CD14-positive monocyte (primary cell): ENCODE data around the gene CTBP2. TPM values are rescaled to one million over a fixed set of nuclear protein-coding genes. Genes with fewer than 3 reads are reported as not detected.

Source experiments
- DNase-seq, 3 donors: peaks; one replicate each; pipeline ENCODE4 v3.0.0-alpha.2; 2011 to 2022
- H2AFZ ChIP-seq: 2 replicates; pipeline ENCODE4 v1.6.0; 2012; ENCODE audit warnings: mild to moderate bottlenecking, low read depth, low read length, inconsistent platforms; ENCODE audit not compliant: insufficient read depth, poor library complexity, severe bottlenecking
- H3K27ac ChIP-seq, 2 donors: 1 replicate in 1 of 2; 2 replicates in 1 of 2; pipeline ENCODE4 v1.5.1; 2012 to 2013; ENCODE audit warnings: low read length in 2 of 2, control low read depth in 1 of 2, inconsistent platforms in 1 of 2, low read depth in 1 of 2, mild to moderate bottlenecking in 1 of 2
- H3K27me3 ChIP-seq, 2 donors: one replicate each; pipeline versions ENCODE4 v1.6.0 to v1.6.1; 2011 to 2013; ENCODE audit warnings: low read length in 2 of 2; ENCODE audit not compliant: control insufficient read depth in 2 of 2, insufficient read depth in 2 of 2
- H3K36me3 ChIP-seq, 2 donors: replicated peaks in 1 of 2; 1 replicate in 1 of 2; 2 replicates in 1 of 2; pipeline versions ENCODE4 v1.5.1 to v1.6.1; 2012 to 2013; ENCODE audit warnings: low read length in 2 of 2, control low read depth in 1 of 2, inconsistent platforms in 1 of 2, mild to moderate bottlenecking in 1 of 2; ENCODE audit not compliant: insufficient read depth in 2 of 2, control insufficient read depth in 1 of 2
- H3K4me1 ChIP-seq, 2 donors: 1 replicate in 1 of 2; 2 replicates in 1 of 2; pipeline versions ENCODE4 v1.5.1 to v1.6.1; 2012 to 2013; ENCODE audit warnings: low read length in 2 of 2, control low read depth in 1 of 2, inconsistent platforms in 1 of 2, mild to moderate bottlenecking in 1 of 2, moderate library complexity in 1 of 2; ENCODE audit not compliant: insufficient read depth in 2 of 2, control insufficient read depth in 1 of 2
- H3K4me2 ChIP-seq: replicated peaks from 2 replicates; pipeline ENCODE3; 2012; ENCODE audit warnings: low read length, moderate library complexity, mild to moderate bottlenecking; ENCODE audit not compliant: poor library complexity, severe bottlenecking; ENCODE audit errors: extremely low read depth
- H3K4me3 ChIP-seq, 3 experiments: fragments of 200-600 bp in 1 of 3; sonication (generic) in 1 of 3; replicated peaks in 1 of 3; 1 replicate in 2 of 3; 2 replicates in 1 of 3; pipeline ENCODE4 v1.5.1; 2011 to 2013; ENCODE audit warnings: low read length in 3 of 3, mild to moderate bottlenecking in 3 of 3, control low read depth in 2 of 3, low read depth in 2 of 3, inconsistent platforms in 1 of 3, moderate library complexity in 1 of 3
- H3K79me2 ChIP-seq: 2 replicates; pipeline ENCODE4 v1.6.0; 2012; ENCODE audit warnings: mild to moderate bottlenecking, control low read depth, inconsistent platforms, low read length, moderate library complexity; ENCODE audit not compliant: insufficient read depth
- H3K9ac ChIP-seq: 2 replicates; pipeline ENCODE4 v1.6.0; 2017; ENCODE audit warnings: low read length, mild to moderate bottlenecking; ENCODE audit not compliant: insufficient read depth, poor library complexity, severe bottlenecking
- H3K9me3 ChIP-seq, 2 donors: replicated peaks in 1 of 2; 1 replicate in 1 of 2; 2 replicates in 1 of 2; pipeline versions ENCODE4 v1.5.1 to v1.6.1; 2012 to 2013; ENCODE audit warnings: low read length in 2 of 2, control low read depth in 1 of 2; ENCODE audit not compliant: control insufficient read depth in 1 of 2, insufficient read depth in 1 of 2
- H4K20me1 ChIP-seq: 2 replicates; pipeline ENCODE4 v1.6.0; 2012; ENCODE audit warnings: mild to moderate bottlenecking, low read length, control low read depth, moderate library complexity; ENCODE audit not compliant: insufficient read depth
- H3K27ac Mint-ChIP-seq, 7 donors: one replicate each; pipeline ENCODE4 v1.8.0; 2020; ENCODE audit warnings: mild to moderate bottlenecking in 7 of 7, mixed read lengths in 7 of 7, moderate library complexity in 6 of 7, inconsistent platforms in 2 of 7
- H3K27me3 Mint-ChIP-seq, 3 donors: one replicate each; pipeline ENCODE4 v1.8.0; 2021 to 2022; ENCODE audit warnings: low read depth in 3 of 3, mild to moderate bottlenecking in 3 of 3, mixed read lengths in 3 of 3, moderate library complexity in 3 of 3, inconsistent platforms in 1 of 3
- H3K36me3 Mint-ChIP-seq, 2 donors: one replicate each; pipeline ENCODE4 v1.8.0; 2020; ENCODE audit warnings: mixed read lengths in 2 of 2, inconsistent platforms in 1 of 2, mild to moderate bottlenecking in 1 of 2
- H3K4me1 Mint-ChIP-seq: one replicate; pipeline ENCODE4 v1.8.0; 2020; ENCODE audit warnings: mild to moderate bottlenecking, mixed read lengths
- H3K4me3 Mint-ChIP-seq, 2 donors: one replicate each; pipeline ENCODE4 v1.8.0; 2020; ENCODE audit warnings: mild to moderate bottlenecking in 2 of 2, mixed read lengths in 2 of 2, moderate library complexity in 1 of 2
- H3K9me3 Mint-ChIP-seq, 7 donors: one replicate each; pipeline ENCODE4 v1.8.0; 2020 to 2022; ENCODE audit warnings: mixed read lengths in 7 of 7, mild to moderate bottlenecking in 6 of 7, moderate library complexity in 6 of 7, inconsistent platforms in 2 of 7
- CTCF ChIP-seq: fragments of 200-600 bp; IDR thresholded peaks from one replicate; pipeline ENCODE4 v1.8.0; 2022; ENCODE audit warnings: antibody characterized with exemption, mild to moderate bottlenecking
- WGBS: methylation state at CpG from one replicate; pipeline ENCODE4 v1.1.5; 2013; ENCODE audit warnings: missing lambda C conversion rate; ENCODE audit not compliant: insufficient coverage; 5-methylcytosine and 5-hydroxymethylcytosine counted together
- intact Hi-C, 2 donors: fragments of 100-400 bp; cut with micrococcal nuclease; formaldehyde crosslinking; loops; one replicate each; pipeline versions ENCODE4 v1.15.0 to v1.15.1; 2023
- polyA plus RNA-seq, 3 donors: library from polyadenylated mRNA; depleted of rRNA in 1 of 3; unstranded in 2 of 3; stranded (reverse) in 1 of 3; fragments of 300-500 nt in 2 of 3; fragments of >200 nt in 1 of 3; fragmentation: Illumina TruSeq in 2 of 3; gene quantifications; 1 replicate in 2 of 3; 2 replicates in 1 of 3; pipeline ENCODE4 v1.2.3, GENCODE V29; 2012 to 2021

The CTBP2 gene
- polyA plus RNA-seq, 3 donors: 40.9 to 87.1 (median 41.1) TPM

DNA sequence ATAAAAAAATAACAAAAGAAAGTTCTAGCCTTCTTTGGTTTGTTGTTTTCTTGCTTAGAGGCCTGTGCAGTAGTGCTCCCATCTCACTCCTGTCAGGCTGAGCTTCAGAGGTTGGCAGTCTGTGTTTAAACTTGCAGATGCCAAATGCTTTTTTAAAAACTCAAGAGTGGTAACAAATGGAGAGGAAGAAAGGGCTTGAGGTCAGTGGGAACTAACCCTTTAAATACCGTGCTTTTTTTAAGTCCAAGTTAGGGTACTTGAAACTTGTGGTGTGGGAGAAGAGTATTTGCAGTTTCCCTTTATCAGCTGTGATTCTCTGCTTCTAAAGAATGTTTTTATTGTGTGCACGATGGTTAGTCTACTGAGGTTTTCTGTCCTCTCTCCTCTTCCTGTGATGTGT, 189.1 kb downstream of the CTBP2 start:
- Histone ChIP-seq H3K4me3 (no peak overlapping the region), H3K79me2 (peaks cover 4% of the 10 kb centered on the region), H3K36me3 (peaks cover 74 to 98% of the 10 kb centered on the region in 2 donors), H3K4me2 (no peak overlapping the region), H3K9ac (no peak overlapping the region), H4K20me1 (peaks cover 56% of the 10 kb centered on the region), H3K4me1 (no peaks in the 10 kb centered on the region), H3K27me3 (no peaks in the 10 kb centered on the region), H2AFZ (no peak overlapping the region), H3K9me3 (no peaks in the 10 kb centered on the region), H3K27ac (no peak overlapping the region)
- H3K4me1 Mint-ChIP-seq: peaks cover 6% of the 10 kb centered on the region
- H3K4me3 Mint-ChIP-seq: no peak overlapping the region
- intact Hi-C loops: no loop called here
- peaks cover 82 to 91% of the 10 kb centered on the region in 2 donors for H3K36me3 Mint-ChIP-seq
- WGBS: 100% methylated on average over 1 of the region's 2 CpGs
- peaks cover 0 to 3% (median 2%) of the 10 kb centered on the region in 3 donors for H3K27me3 Mint-ChIP-seq
- no peaks in the 10 kb centered on the region for H3K9me3 Mint-ChIP-seq
- no peak for DNase-seq
- TF ChIP-seq CTCF: no peak
- H3K27ac Mint-ChIP-seq: no peak overlapping the region

DNA sequence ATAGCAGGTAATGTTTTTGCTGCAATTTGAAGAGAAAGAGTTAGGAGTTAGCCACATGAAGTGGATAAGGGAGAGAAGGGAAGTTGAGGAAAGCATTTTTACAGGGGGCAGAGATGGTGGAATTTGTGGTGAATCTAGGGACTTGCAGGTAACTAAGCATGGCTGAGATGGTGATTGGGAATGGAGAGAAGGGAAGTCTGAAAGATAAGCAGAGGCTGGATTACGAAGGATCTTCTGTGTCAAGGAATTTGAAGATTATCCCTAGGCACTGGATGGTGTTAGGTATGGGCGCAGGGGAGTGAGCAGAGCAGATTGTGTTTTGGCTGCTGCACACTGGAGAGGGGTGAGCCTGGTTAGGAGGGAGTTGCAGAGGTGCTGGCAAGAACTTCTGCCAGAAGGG, 193.1 kb downstream of the CTBP2 start:
- peaks cover 78% of the 10 kb centered on the region for H4K20me1 ChIP-seq
- no peak for TF ChIP-seq CTCF
- no peak overlapping the region for H3K27ac ChIP-seq
- intact Hi-C loops: no loop called here
- 100% methylated on average over 2 of the region's 2 CpGs for WGBS
- H3K27me3 ChIP-seq: no peaks in the 10 kb centered on the region
- Mint-ChIP-seq H3K27ac (peak overlapping the region in 3 of 7 donors; percentile 2 to 66 (median 19)), H3K9me3 (no peaks in the 10 kb centered on the region), H3K27me3 (peaks cover 0 to 3% (median 0%) of the 10 kb centered on the region in 3 donors), H3K36me3 (peaks cover 62 to 72% of the 10 kb centered on the region in 2 donors), H3K4me3 (no peak overlapping the region), H3K4me1 (peaks cover 8% of the 10 kb centered on the region)
- no peak for DNase-seq
- peaks cover 2 to 8% of the 10 kb centered on the region in 2 donors for H3K4me1 ChIP-seq
- no peaks in the 10 kb centered on the region for H3K9me3 ChIP-seq
- no peak overlapping the region for H3K4me3 ChIP-seq
- peaks cover 19% of the 10 kb centered on the region for H3K79me2 ChIP-seq
- no peak overlapping the region for H3K9ac ChIP-seq
- H3K36me3 ChIP-seq: peaks cover 47 to 65% of the 10 kb centered on the region in 2 donors
- no peak overlapping the region for H2AFZ ChIP-seq
- no peak overlapping the region for H3K4me2 ChIP-seq
